A549 (cell line): ENCODE measurements around the gene HDAC7. TPM values are rescaled to one million over a fixed set of nuclear protein-coding genes. Genes with fewer than 3 reads are reported as not detected.
"Not testable (repeated sequence)": the region's sequence is repeated elsewhere in the genome, so short reads cannot be mapped to it uniquely, and the experiment has no call there.

Experiments used
- ATAC-seq, 2 experiments: fragments of 200-7000 bp in 1 of 2; fragments of >200 bp in 1 of 2; cut with Nextera tagmentation in 1 of 2; cut with Tn5 transposase in 1 of 2; 3 replicates each; pipeline versions ENCODE4 v1.8.0 to v1.9.1; 2018 to 2020; ENCODE audit warnings: mild to moderate bottlenecking in 1 of 2, moderate library complexity in 1 of 2
- CTCF ChIA-PET: fragments of 300-600 bp; sonication (Branson Sonifier 250); formaldehyde crosslinking; extraction: SDS; loops from one replicate; lab custom pipeline; 2021; ENCODE audit warnings: antibody characterized with exemption, inconsistent platforms; lab: Yijun Ruan, JAX
- POLR2A ChIA-PET: fragments of 350-600 bp; formaldehyde crosslinking; extraction: SDS; loops from one replicate; lab custom pipeline; 2021; ENCODE audit warnings: antibody characterized with exemption, inconsistent platforms; lab: Yijun Ruan, JAX
- DNase-seq, 2 experiments: peaks; one replicate each; pipeline versions ENCODE4 v3.0.0 to v3.0.0-alpha.2; 2011 to 2016; ENCODE audit warnings: low read depth in 1 of 2, low spot score in 1 of 2
- FAIRE-seq: peaks from 2 replicates; lab custom pipeline; 2011; peaks lifted over from hg19 to GRCh38; lab: Jason Lieb, UNC
- H3K27ac ChIP-seq, 2 experiments: fragments of >200 bp; sonication (Bioruptor Twin); formaldehyde crosslinking; 3 replicates each; pipeline ENCODE4 v1.5.1; 2016 to 2017
- H3K4me1 ChIP-seq: fragments of >200 bp; sonication (Bioruptor Twin); formaldehyde crosslinking; 3 replicates; pipeline ENCODE4 v1.6.1; 2016
- H3K4me2 ChIP-seq: fragments of >200 bp; sonication (Bioruptor Twin); formaldehyde crosslinking; 3 replicates; pipeline ENCODE4 v1.6.1; 2016
- H3K4me3 ChIP-seq: fragments of >200 bp; sonication (Bioruptor Twin); formaldehyde crosslinking; 3 replicates; pipeline ENCODE4 v1.5.1; 2016
- H3K9me3 ChIP-seq: fragments of >200 bp; sonication (Bioruptor Twin); formaldehyde crosslinking; 3 replicates; pipeline ENCODE4 v1.6.1; 2016
- BHLHE40 ChIP-seq: IDR thresholded peaks from 2 replicates; pipeline ENCODE4 v1.6.1; 2012; ENCODE audit warnings: low read depth, low read length, inconsistent platforms
- CEBPB ChIP-seq, 2 experiments: fragments of >200 bp in 1 of 2; sonication (Bioruptor Twin) in 1 of 2; formaldehyde crosslinking in 1 of 2; IDR thresholded peaks; 2 replicates each; pipeline ENCODE4 v1.6.1; 2012 to 2016
- ESRRA ChIP-seq: fragments of 150-350 bp; IDR thresholded peaks from 2 replicates; pipeline ENCODE4 v1.6.1; 2014; ENCODE audit warnings: mild to moderate bottlenecking, low read length, borderline replicate concordance
- FOSL2 ChIP-seq, 2 experiments: fragments of 450-650 bp in 1 of 2; fragments of >200 bp in 1 of 2; sonication (Bioruptor Twin) in 1 of 2; formaldehyde crosslinking; IDR thresholded peaks; 2 replicates each; pipeline versions ENCODE4 v1.5.0 to v1.6.1; 2016 to 2020; ENCODE audit warnings: mild to moderate bottlenecking in 1 of 2, moderate library complexity in 1 of 2
- HOXB13 ChIP-seq: fragments of 250-450 bp; sonication (Bioruptor Pico); IDR thresholded peaks from 2 replicates; pipeline ENCODE4 v1.5.0; 2020; ENCODE audit warnings: low read depth, mild to moderate bottlenecking, moderate library complexity
- RAD21 ChIP-seq, 2 experiments: fragments of >200 bp in 1 of 2; sonication (Bioruptor Twin) in 1 of 2; formaldehyde crosslinking in 1 of 2; IDR thresholded peaks in 1 of 2; conservative IDR thresholded peaks in 1 of 2; 2 replicates in 1 of 2; 3 replicates in 1 of 2; pipeline ENCODE4 v1.6.1; 2012 to 2018; ENCODE audit warnings: inconsistent platforms in 1 of 2
- WGBS: methylation state at CpG from one replicate; pipeline ENCODE4 v1.1.6; 2017; ENCODE audit errors: missing lambda C conversion rate; 5-methylcytosine and 5-hydroxymethylcytosine counted together
- polyA plus RNA-seq, 4 experiments: library from polyadenylated mRNA; depleted of rRNA in 3 of 4; stranded (reverse); fragments of >200 nt; fragmentation: RNase III in 1 of 4; extraction: RNeasy Plus Mini Kit Qiagen cat#74134 plus additional on column Dnase treatment in 1 of 4; gene quantifications; 2 replicates in 3 of 4; 3 replicates in 1 of 4; pipeline ENCODE4 v1.2.3, GENCODE V29; 2011 to 2017
- TF ChIP-seq, protein P1 (sequence below): fragments of 250-450 bp; sonication (Bioruptor Pico); IDR thresholded peaks from 2 replicates; pipeline ENCODE4 v1.5.0; 2020; ENCODE audit warnings: low read depth, mild to moderate bottlenecking, moderate library complexity
- TF ChIP-seq, protein P2 (sequence below): IDR thresholded peaks from 2 replicates; pipeline ENCODE4 v1.6.1; 2012; ENCODE audit warnings: low read depth, borderline replicate concordance
- TF ChIP-seq, protein P3 (sequence below): fragments of >200 bp; sonication (Bioruptor Twin); formaldehyde crosslinking; IDR thresholded peaks from 3 replicates; pipeline ENCODE4 v1.5.1; 2016

The HDAC7 gene
- polyA plus RNA-seq, 2 of the 4 experiments (the other 2 are of a cell fraction): 17.2 to 36.0 TPM

DNA sequence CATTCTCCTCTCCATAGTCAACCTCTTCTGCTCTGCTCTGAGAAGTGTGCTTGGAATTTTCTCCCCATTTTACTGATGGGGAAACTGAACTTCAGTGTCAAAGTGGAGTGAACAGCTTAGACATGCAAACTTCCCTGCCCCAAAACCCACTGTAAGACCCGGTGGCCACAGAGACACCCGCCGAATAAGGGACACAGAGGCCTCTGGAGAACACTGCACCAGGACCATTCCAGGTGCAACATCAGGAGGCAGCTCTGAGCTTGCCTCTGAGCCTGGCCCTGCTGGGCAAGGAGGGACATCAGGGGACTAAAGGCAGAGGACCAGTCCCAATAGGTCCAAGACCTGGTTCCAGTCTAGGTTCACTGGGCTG, 1.7 kb downstream of the HDAC7 start (continued):
- TF ChIP-seq, protein P1, sequence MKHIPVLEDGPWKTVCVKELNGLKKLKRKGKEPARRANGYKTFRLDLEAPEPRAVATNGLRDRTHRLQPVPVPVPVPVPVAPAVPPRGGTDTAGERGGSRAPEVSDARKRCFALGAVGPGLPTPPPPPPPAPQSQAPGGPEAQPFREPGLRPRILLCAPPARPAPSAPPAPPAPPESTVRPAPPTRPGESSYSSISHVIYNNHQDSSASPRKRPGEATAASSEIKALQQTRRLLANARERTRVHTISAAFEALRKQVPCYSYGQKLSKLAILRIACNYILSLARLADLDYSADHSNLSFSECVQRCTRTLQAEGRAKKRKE: no peak
- no peak for TF ChIP-seq BHLHE40

DNA sequence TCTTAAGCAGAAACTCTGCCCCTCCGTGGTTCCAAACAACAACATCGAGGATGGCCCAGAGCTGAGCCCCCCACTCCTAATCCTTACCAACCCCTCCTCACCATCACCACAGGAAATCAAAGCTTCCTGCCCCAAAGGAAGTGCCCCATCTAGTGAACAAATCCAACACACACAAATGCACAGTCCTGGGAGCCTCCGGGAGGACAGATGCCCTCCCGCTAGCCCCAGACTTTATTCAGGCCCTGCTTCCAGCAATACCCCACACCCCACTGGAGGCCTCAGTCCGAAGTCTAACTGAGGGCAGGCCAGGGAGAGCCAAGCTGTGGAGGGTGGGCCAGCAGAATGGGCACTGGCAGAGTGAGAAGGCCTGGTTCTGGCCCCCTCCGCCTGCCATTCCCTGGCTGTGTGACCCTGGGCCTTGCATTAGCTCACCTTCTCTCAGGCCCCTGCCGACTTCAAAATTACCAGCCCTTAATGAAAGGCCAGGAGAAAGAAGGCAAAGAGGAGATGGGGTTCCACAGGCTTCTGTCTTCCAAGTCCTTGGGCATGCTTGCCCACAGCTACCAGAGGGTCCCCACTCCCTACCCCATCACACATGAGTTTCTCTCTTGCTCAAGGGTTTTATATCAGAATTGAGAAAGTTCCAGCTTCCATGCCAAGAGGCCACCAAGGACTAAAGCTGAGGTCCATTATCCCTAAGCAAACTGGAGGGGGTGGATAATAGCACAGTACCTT, 2.3 kb downstream of the HDAC7 start:
- WGBS: 51% methylated on average over 6 of the region's 7 CpGs

DNA sequence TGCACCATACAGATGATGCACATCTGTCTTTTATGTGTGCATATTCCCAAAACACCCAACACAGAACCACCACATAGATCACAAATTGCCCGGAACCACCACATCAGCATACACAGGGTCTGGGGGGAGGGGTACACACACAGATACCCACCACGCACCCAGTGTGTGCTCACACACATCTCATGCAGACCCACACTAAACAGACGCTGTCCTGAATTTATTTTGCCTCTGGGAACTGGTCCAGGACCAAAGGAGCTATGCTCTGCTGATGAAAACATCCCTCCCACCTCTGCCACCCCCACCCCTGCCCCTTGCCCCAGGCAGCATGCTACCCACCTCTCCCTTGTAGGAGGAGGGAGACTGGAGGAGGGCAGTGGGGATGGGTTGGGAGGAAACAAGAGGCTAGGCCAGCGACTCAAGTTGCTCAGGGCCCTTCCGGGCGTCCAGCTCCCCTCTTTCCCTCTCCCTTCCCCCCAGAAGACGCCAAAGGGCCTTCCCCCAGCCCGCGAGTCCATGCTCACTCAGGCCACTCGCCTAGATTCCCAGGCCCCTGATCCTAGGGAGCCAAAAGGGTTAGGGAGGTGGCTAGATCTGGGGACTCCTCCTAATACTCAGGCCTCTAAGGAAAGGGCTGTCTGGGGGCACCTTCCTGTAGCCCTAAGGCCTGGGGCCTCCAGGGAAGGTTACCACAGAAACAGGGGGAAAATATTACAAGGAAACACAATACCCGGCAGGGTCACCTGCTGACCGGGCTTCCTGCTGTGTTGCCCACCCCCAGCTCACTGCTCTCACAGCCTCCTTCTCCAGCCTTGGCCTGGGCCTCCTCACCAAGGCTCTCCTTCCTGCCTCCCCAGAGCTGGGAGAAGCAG, 3.1 kb downstream of the HDAC7 start:
- Histone ChIP-seq H3K4me3 (no peak overlapping the region), H3K4me2 (peak overlapping the region; percentile 95), H3K9me3 (no peaks in the 10 kb centered on the region), H3K4me1 (peaks cover 71% of the 10 kb centered on the region), H3K27ac (peak overlapping the region; percentile 96 to 100; a peak in 4 of 6 replicates)
- ATAC-seq: no peak
- TF ChIP-seq FOSL2 (IDR thresholded peaks at IDR 0.05) (no peak), FOSL2 (CRISPR knock-in tag; IDR thresholded peaks at IDR 0.05) (no peak), ESRRA (no peak)
- TF ChIP-seq, protein P2, sequence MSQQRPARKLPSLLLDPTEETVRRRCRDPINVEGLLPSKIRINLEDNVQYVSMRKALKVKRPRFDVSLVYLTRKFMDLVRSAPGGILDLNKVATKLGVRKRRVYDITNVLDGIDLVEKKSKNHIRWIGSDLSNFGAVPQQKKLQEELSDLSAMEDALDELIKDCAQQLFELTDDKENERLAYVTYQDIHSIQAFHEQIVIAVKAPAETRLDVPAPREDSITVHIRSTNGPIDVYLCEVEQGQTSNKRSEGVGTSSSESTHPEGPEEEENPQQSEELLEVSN: no peak
- POLR2A ChIA-PET: interaction anchor here (0.7 to 1.4 kb wide), 2 partner anchors 12 to 111 kb away, joined by 3 to 4 read pairs; partner anchors contain the start of gene RPAP3
- 68% methylated on average over 9 of the region's 12 CpGs for WGBS
- FAIRE-seq: no peak
- DNase-seq: no peak
- CTCF ChIA-PET: interaction anchor here (1.2 to 59.0 kb wide), 15 partner anchors 9 to 110 kb away, joined by 3 to 1532 read pairs (median 10); partner anchors contain the start of gene RPAP3

More for the DNA sequence above, 2.3 kb downstream of the HDAC7 start:
- POLR2A ChIA-PET: interaction anchor here (0.7 to 1.4 kb wide), 2 partner anchors 12 to 111 kb away, joined by 3 to 4 read pairs; partner anchors contain the start of gene RPAP3
- DNase-seq: peak in 1 of 2 experiments; percentile 23
- H3K27ac ChIP-seq: peak overlapping the region; percentile 96 to 100
- TF ChIP-seq, protein P3, sequence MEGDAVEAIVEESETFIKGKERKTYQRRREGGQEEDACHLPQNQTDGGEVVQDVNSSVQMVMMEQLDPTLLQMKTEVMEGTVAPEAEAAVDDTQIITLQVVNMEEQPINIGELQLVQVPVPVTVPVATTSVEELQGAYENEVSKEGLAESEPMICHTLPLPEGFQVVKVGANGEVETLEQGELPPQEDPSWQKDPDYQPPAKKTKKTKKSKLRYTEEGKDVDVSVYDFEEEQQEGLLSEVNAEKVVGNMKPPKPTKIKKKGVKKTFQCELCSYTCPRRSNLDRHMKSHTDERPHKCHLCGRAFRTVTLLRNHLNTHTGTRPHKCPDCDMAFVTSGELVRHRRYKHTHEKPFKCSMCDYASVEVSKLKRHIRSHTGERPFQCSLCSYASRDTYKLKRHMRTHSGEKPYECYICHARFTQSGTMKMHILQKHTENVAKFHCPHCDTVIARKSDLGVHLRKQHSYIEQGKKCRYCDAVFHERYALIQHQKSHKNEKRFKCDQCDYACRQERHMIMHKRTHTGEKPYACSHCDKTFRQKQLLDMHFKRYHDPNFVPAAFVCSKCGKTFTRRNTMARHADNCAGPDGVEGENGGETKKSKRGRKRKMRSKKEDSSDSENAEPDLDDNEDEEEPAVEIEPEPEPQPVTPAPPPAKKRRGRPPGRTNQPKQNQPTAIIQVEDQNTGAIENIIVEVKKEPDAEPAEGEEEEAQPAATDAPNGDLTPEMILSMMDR: 0 out of 3 replicates have a peak, but pooled peaks have one; percentile 20
- TF ChIP-seq RAD21 (conservative IDR thresholded peaks at IDR 0.05 in 1 of 2, IDR thresholded peaks at IDR 0.05 in 1 of 2): peak; percentile 13 to 26; a peak in 1 of 5 replicates
- no peak for TF ChIP-seq BHLHE40
- TF ChIP-seq HOXB13: no peak
- TF ChIP-seq, all 56 proteins: peak for 2
- Histone ChIP-seq H3K4me3 (peak overlapping the region; percentile 7; the same call in 1 of the 3 replicates), H3K9me3 (no peaks in the 10 kb centered on the region), H3K4me1 (peaks cover 71% of the 10 kb centered on the region), H3K4me2 (peak overlapping the region; percentile 95)
- no peak for FAIRE-seq
- no peak for ATAC-seq
- CTCF ChIA-PET: interaction anchor here (0.7 to 59.0 kb wide), 18 partner anchors 10 to 111 kb away, joined by 3 to 1532 read pairs (median 7); partner anchors contain the start of gene RPAP3

DNA sequence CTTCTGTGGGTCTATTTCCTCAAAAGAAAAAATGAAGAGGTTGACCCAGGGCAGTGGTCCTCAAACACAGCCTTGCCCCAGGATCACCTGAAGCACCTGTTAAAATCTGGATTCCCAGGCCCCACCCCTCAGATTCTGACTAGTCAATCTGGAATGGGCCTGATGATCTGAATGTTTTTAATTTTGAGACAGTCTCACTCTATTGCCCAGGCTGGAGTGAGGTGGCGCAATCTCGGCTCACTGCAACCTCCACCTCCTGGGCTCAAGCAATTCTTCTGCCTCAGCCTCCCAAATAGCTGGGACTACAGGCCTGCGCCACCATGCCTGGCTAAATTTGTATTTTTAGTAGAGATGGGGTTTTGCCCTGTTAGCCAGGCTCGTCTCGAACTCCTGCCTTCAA, 4.3 kb downstream of the HDAC7 start:
- ATAC-seq, H3K4me3 ChIP-seq, H3K27ac ChIP-seq, H3K4me2 ChIP-seq, FAIRE-seq, POLR2A ChIA-PET, DNase-seq, H3K9me3 ChIP-seq: not testable (repeated sequence)
- peaks cover 74% of the 10 kb centered on the region for H3K4me1 ChIP-seq
- TF ChIP-seq CEBPB (IDR thresholded peaks at IDR 0.05): peak in 1 of 2 experiments; percentile 57; a peak in 2 of 4 replicates
- 96% methylated on average over 5 of the region's 5 CpGs for WGBS
- CTCF ChIA-PET: interaction anchor here (1.0 to 59.0 kb wide), 3 partner anchors 24 to 1318 kb away, joined by 3 to 1532 read pairs (median 29); no protein-coding TSS in a partner anchor
